ENCODE results near the gene MAPT.

DNA sequence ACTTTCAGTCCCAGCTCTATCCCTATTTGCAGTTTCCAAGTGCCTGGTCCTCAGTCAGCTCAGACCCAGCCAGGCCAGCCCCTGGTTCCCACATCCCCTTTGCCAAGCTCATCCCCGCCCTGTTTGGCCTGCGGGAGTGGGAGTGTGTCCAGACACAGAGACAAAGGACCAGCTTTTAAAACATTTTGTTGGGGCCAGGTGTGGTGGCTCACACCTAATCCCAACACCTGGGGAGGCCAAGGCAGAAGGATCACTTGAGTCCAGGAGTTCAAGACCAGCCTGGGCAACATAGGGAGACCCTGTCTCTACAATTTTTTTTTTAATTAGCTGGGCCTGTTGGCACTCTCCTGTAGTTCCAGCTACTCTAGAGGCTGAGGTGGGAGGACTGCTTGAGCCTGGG lies 106.4 kb downstream of the MAPT start:
- TF ChIP-seq POLR2AphosphoS5 (IDR thresholded peaks at IDR 0.05; ENCODE audit: insufficient read depth in 1 of 2, low read depth in 1 of 2): no peak
- TF ChIP-seq, protein P1, sequence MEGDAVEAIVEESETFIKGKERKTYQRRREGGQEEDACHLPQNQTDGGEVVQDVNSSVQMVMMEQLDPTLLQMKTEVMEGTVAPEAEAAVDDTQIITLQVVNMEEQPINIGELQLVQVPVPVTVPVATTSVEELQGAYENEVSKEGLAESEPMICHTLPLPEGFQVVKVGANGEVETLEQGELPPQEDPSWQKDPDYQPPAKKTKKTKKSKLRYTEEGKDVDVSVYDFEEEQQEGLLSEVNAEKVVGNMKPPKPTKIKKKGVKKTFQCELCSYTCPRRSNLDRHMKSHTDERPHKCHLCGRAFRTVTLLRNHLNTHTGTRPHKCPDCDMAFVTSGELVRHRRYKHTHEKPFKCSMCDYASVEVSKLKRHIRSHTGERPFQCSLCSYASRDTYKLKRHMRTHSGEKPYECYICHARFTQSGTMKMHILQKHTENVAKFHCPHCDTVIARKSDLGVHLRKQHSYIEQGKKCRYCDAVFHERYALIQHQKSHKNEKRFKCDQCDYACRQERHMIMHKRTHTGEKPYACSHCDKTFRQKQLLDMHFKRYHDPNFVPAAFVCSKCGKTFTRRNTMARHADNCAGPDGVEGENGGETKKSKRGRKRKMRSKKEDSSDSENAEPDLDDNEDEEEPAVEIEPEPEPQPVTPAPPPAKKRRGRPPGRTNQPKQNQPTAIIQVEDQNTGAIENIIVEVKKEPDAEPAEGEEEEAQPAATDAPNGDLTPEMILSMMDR (IDR thresholded peaks at IDR 0.05): no peak
- TF ChIP-seq POLR2A (IDR thresholded peaks at IDR 0.05): no peak
